ENCODE results near the gene PLCH2.

Gene PLCH2

DNA sequence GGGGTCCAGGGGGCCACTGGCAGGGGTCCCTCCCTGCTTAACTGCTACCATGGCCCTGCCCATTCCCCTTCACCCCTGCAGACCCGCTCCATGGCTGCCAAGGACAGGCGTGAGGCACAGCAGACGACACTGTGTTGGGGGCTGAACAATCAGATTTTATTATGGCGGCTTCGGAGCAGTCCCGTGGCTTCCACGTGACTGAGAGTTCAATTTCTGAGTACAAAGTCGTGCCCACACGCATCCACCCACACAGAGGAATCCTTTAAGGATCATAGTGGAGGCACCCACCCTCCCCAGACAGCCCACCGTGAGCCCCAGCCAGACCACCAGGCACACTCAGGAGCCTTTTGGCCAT is 52.5 kb downstream of the PLCH2 start:
- no peaks in the 10 kb centered on the region for H3F3A ChIP-seq (ENCODE audit: control insufficient read depth, insufficient read depth)
- no peaks in the 10 kb centered on the region for H3K9me3 ChIP-seq (ENCODE audit: control insufficient read depth, insufficient read depth, low read length)
- H3K27ac ChIP-seq (ENCODE audit: low read depth, low read length) = no peak overlapping the region
- no peak overlapping the region for H3K4me2 ChIP-seq (ENCODE audit: low read length)
- H3K4me1 ChIP-seq (ENCODE audit: control insufficient read depth, low read length) = peaks cover 23% of the 10 kb centered on the region
- H3K79me2 ChIP-seq (ENCODE audit: control insufficient read depth, low read length) = peaks cover 25% of the 10 kb centered on the region
- H3K27me3 ChIP-seq (ENCODE audit: control insufficient read depth, low read length) = peaks cover 53% of the 10 kb centered on the region
- H4K20me1 ChIP-seq (ENCODE audit: control insufficient read depth, insufficient read depth, low read depth, low read length) = peaks cover 18% of the 10 kb centered on the region
- peaks cover 3% of the 10 kb centered on the region; the same call in 1 of the 2 replicates for H3K36me3 ChIP-seq (ENCODE audit: control insufficient read depth, low read length)
- no peak; the same call in 1 of the 2 replicates for TF ChIP-seq EZH2phosphoT487 (IDR thresholded peaks at IDR 0.05; ENCODE audit: borderline replicate concordance, low read length)
- TF ChIP-seq, protein P1, sequence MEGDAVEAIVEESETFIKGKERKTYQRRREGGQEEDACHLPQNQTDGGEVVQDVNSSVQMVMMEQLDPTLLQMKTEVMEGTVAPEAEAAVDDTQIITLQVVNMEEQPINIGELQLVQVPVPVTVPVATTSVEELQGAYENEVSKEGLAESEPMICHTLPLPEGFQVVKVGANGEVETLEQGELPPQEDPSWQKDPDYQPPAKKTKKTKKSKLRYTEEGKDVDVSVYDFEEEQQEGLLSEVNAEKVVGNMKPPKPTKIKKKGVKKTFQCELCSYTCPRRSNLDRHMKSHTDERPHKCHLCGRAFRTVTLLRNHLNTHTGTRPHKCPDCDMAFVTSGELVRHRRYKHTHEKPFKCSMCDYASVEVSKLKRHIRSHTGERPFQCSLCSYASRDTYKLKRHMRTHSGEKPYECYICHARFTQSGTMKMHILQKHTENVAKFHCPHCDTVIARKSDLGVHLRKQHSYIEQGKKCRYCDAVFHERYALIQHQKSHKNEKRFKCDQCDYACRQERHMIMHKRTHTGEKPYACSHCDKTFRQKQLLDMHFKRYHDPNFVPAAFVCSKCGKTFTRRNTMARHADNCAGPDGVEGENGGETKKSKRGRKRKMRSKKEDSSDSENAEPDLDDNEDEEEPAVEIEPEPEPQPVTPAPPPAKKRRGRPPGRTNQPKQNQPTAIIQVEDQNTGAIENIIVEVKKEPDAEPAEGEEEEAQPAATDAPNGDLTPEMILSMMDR (IDR thresholded peaks at IDR 0.05; ENCODE audit: low read depth, low read length, poor library complexity, severe bottlenecking) = no peak
- no peaks in the 10 kb centered on the region for H3K9me2 ChIP-seq (replicated peaks; ENCODE audit: control insufficient read depth, low read length)
- H3K4me3 ChIP-seq (ENCODE audit: low read length) = no peak overlapping the region

DNA sequence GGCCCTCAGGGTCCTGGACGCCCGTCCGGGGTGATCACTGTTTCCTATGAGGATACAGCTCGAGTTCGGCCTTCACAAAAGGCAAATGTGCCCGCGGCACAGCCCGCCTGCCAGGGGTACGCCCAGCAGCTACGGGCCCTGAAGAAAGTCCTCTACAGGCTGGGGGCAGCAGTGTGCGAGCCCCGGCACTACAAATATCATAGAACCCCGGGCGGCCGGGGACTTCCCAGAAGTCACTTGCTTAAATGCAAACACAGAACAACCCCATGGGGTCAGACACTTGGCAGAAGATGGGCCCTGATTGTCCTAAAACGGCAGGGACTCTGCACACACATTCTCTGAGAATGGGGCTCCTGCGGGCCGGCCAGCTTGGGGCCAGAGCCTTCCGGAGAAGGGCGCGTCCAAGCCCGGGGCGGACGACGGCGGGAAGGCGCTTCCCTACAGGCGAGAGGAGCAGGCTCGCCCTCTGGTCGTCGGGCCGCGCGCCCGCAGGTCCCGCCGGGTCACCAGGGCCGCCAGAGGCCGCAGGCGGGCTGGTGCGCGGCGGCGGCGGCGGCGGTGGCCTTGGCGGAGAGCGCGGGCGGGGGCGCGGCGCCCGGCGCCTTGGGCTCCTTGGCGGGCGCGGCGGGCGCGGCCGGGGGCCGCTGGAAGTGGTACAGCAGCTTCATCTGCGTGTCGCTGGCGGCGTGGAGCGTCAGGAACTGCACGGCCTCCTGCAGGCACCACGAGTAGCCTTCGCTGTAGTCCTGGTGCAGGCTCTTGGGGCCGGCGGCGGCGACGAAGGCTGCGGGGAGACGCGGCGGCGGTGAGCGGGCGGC is 53.1 kb downstream of the PLCH2 start:
- Histone ChIP-seq H3K4me1 (ENCODE audit: control insufficient read depth, low read length) (peaks cover 18% of the 10 kb centered on the region), H3F3A (ENCODE audit: control insufficient read depth, insufficient read depth) (no peaks in the 10 kb centered on the region), H3K36me3 (ENCODE audit: control insufficient read depth, low read length) (peaks cover 3% of the 10 kb centered on the region; the same call in 1 of the 2 replicates), H3K27ac (ENCODE audit: low read depth, low read length) (no peak overlapping the region), H3K4me3 (ENCODE audit: low read length) (no peak overlapping the region), H3K27me3 (ENCODE audit: control insufficient read depth, low read length) (peaks cover 56% of the 10 kb centered on the region), H3K9me2 (replicated peaks; ENCODE audit: control insufficient read depth, low read length) (no peaks in the 10 kb centered on the region), H4K20me1 (ENCODE audit: control insufficient read depth, insufficient read depth, low read depth, low read length) (peaks cover 13% of the 10 kb centered on the region), H3K4me2 (ENCODE audit: low read length) (no peak overlapping the region), H3K9me3 (ENCODE audit: control insufficient read depth, insufficient read depth, low read length) (no peaks in the 10 kb centered on the region), H3K79me2 (ENCODE audit: control insufficient read depth, low read length) (peaks cover 19% of the 10 kb centered on the region)
- peak; percentile 65; the same call in 1 of the 2 replicates for TF ChIP-seq EZH2phosphoT487 (IDR thresholded peaks at IDR 0.05; ENCODE audit: borderline replicate concordance, low read length)
- TF ChIP-seq, protein P1 (IDR thresholded peaks at IDR 0.05; ENCODE audit: low read depth, low read length, poor library complexity, severe bottlenecking) = no peak

DNA sequence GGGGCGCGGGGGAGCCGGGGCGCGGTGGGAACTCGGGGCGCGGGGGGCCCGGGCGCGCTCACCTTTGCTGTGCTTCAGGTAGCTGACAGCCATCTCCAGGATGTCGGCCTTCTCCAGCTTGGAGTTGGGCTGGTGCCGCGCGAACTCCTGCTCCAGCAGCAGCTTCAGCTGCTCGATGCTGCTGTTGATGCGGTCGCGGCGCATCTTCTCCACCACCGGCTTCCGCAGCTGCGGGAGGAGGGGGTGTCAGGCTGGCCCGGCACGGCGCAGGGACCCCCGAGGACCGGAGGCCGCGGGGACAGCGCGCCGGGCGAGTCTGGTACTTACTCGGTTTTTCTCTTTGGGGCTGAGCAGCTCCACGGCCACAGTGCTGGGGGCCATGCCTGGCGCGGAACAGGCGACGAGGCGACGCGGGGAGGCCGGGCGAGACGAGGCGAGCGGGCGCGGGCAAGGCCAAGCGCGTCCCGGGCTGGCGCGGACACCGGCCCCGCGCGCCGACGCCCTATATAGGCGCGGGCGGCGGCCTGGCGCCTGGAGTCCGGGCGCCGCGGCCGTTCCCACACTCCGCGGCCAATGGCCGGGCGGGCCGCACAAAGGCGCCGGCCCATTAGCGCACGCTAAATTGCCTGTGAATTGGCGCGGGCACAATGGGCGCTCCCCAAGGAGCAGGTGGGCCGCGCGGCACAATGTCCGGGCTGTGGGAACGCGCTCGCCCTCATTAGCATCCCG is 53.9 kb downstream of the PLCH2 start, which contains the start of gene HES5:
Gene HES5 (minus strand): TSS at position 480 of the 729 bp plus-strand sequence. CDS start 99 bp downstream, at position 381.
- Histone ChIP-seq H3K27me3 (ENCODE audit: control insufficient read depth, low read length) (peaks cover 56% of the 10 kb centered on the region), H3K79me2 (ENCODE audit: control insufficient read depth, low read length) (peaks cover 11% of the 10 kb centered on the region), H3K9me3 (ENCODE audit: control insufficient read depth, insufficient read depth, low read length) (no peaks in the 10 kb centered on the region), H3K4me2 (ENCODE audit: low read length) (no peak within 1 kb of the TSS), H4K20me1 (ENCODE audit: control insufficient read depth, insufficient read depth, low read depth, low read length) (peaks cover 5% of the 10 kb centered on the region), H3K4me1 (ENCODE audit: control insufficient read depth, low read length) (peaks cover 10% of the 10 kb centered on the region), H3F3A (ENCODE audit: control insufficient read depth, insufficient read depth) (no peaks in the 10 kb centered on the region), H3K36me3 (ENCODE audit: control insufficient read depth, low read length) (peaks cover 3% of the 10 kb centered on the region; the same call in 1 of the 2 replicates), H3K9me2 (replicated peaks; ENCODE audit: control insufficient read depth, low read length) (no peaks in the 10 kb centered on the region), H3K27ac (ENCODE audit: low read depth, low read length) (no peak within 1 kb of the TSS), H3K4me3 (ENCODE audit: low read length) (no peak within 1 kb of the TSS)
- TF ChIP-seq, protein P1 (IDR thresholded peaks at IDR 0.05; ENCODE audit: low read depth, low read length, poor library complexity, severe bottlenecking) = no peak
- no peak; the same call in 1 of the 2 replicates for TF ChIP-seq EZH2phosphoT487 (IDR thresholded peaks at IDR 0.05; ENCODE audit: borderline replicate concordance, low read length)

All from DOHH2 (cell line).